PC-3 (cell line): ENCODE measurements around the gene OTOS.

Source experiments
- CTCF ChIP-seq: fragments of 300-600 bp; sonication (generic); conservative IDR thresholded peaks from 2 replicates; pipeline ENCODE4 v1.5.1; 2017; ENCODE audit warnings: antibody characterized with exemption, low read depth, mild to moderate bottlenecking, low read length
- EZH2 ChIP-seq: fragments of 300-600 bp; sonication (generic); IDR thresholded peaks from one replicate; pipeline ENCODE4 v1.6.1; 2017; ENCODE audit warnings: antibody characterized with exemption, mild to moderate bottlenecking, low read length; ENCODE audit not compliant: unreplicated experiment
- EZH2phosphoT487 ChIP-seq: fragments of 300-600 bp; sonication (generic); IDR thresholded peaks from 2 replicates; pipeline ENCODE4 v1.6.1; 2018; ENCODE audit warnings: mild to moderate bottlenecking, antibody characterized with exemption, low read length, borderline replicate concordance

- no peak for TF ChIP-seq CTCF
- TF ChIP-seq EZH2: no peak
- no peak for TF ChIP-seq EZH2phosphoT487
These were observed 15.4 kb upstream of the OTOS start for GRCh38 chr2:240155745-240156390.
